CD4-positive, alpha-beta T cell (primary cell): ENCODE measurements around the gene DCTN1. TPM values are rescaled to one million over a fixed set of nuclear protein-coding genes. Genes with fewer than 3 reads are reported as not detected.

Experiments used
- ATAC-seq: fragments of 200-7000 bp; cut with Tn5 transposase; one replicate; pipeline ENCODE4 v1.10.0; 2022; ENCODE audit warnings: mild to moderate bottlenecking; ENCODE audit not compliant: poor library complexity
- CTCF ChIA-PET: fragments of 350-600 bp; sonication (Branson Sonifier 250); formaldehyde crosslinking; loops from one replicate; lab custom pipeline; 2021; ENCODE audit warnings: antibody characterized with exemption, inconsistent platforms; lab: Charles Lee
- POLR2A ChIA-PET: fragments of 350-600 bp; sonication (Branson Sonifier 250); formaldehyde crosslinking; loops from one replicate; lab custom pipeline; 2021; ENCODE audit warnings: antibody characterized with exemption, inconsistent platforms; lab: Charles Lee
- DNase-seq, 14 experiments: peaks; one replicate each; pipeline ENCODE4 v3.0.0-alpha.2; 2013 to 2020; ENCODE audit warnings: mixed read lengths in 2 of 14
- H3K27ac ChIP-seq, 2 donors: one replicate each; pipeline versions ENCODE4 v1.5.1 to v1.7.0; 2013; ENCODE audit warnings: low read length in 2 of 2, low read depth in 1 of 2, mild to moderate bottlenecking in 1 of 2
- H3K27me3 ChIP-seq, 2 experiments: 1 replicate in 1 of 2; 2 replicates in 1 of 2; pipeline versions ENCODE4 v1.6.1 to v1.7.0; 2013; ENCODE audit warnings: low read length in 2 of 2, control low read depth in 1 of 2, mild to moderate bottlenecking in 1 of 2, moderate library complexity in 1 of 2; ENCODE audit not compliant: insufficient read depth in 2 of 2, control insufficient read depth in 1 of 2
- H3K36me3 ChIP-seq: one replicate; pipeline ENCODE4 v1.6.1; 2013; ENCODE audit warnings: low read length, control low read depth; ENCODE audit not compliant: insufficient read depth
- H3K4me1 ChIP-seq: one replicate; pipeline ENCODE4 v1.6.1; 2013; ENCODE audit warnings: low read length, control low read depth; ENCODE audit not compliant: insufficient read depth
- H3K4me3 ChIP-seq: one replicate; pipeline ENCODE4 v1.5.1; 2013; ENCODE audit warnings: mild to moderate bottlenecking, low read length, moderate library complexity
- H3K9me3 ChIP-seq, 2 experiments: 1 replicate in 1 of 2; 2 replicates in 1 of 2; pipeline versions ENCODE4 v1.6.1 to v1.7.0; 2013; ENCODE audit warnings: low read length in 2 of 2, mild to moderate bottlenecking in 2 of 2, control low read depth in 1 of 2, moderate library complexity in 1 of 2; ENCODE audit not compliant: control insufficient read depth in 1 of 2, insufficient read depth in 1 of 2
- H3K27ac Mint-ChIP-seq: one replicate; pipeline ENCODE4 v1.8.0; 2020; ENCODE audit warnings: mixed read lengths
- H3K27me3 Mint-ChIP-seq: one replicate; pipeline ENCODE4 v1.8.0; 2021; ENCODE audit warnings: mixed read lengths
- H3K36me3 Mint-ChIP-seq: one replicate; pipeline ENCODE4 v1.8.0; 2021; ENCODE audit warnings: low read depth, mixed read lengths
- H3K4me1 Mint-ChIP-seq: one replicate; pipeline ENCODE4 v1.8.0; 2021; ENCODE audit warnings: low read depth, mixed read lengths
- H3K4me3 Mint-ChIP-seq: one replicate; pipeline ENCODE4 v1.8.0; 2020; ENCODE audit warnings: mild to moderate bottlenecking, mixed read lengths
- H3K9me3 Mint-ChIP-seq: one replicate; pipeline ENCODE4 v1.8.0; 2020; ENCODE audit warnings: mixed read lengths
- CTCF ChIP-seq: fragments of 200-600 bp; IDR thresholded peaks from one replicate; pipeline ENCODE4 v1.8.0; 2022; ENCODE audit warnings: antibody characterized with exemption, mild to moderate bottlenecking
- intact Hi-C, 2 experiments: fragments of 100-400 bp; cut with DNase I in 1 of 2; cut with micrococcal nuclease in 1 of 2; formaldehyde crosslinking; loops; one replicate each; pipeline versions ENCODE4 v1.15.1 to v1.9.0; 2023 to 2025; cut with DNase I, micrococcal nuclease
- polyA plus RNA-seq, 2 donors: library from polyadenylated mRNA; unstranded; fragments of 120-200 nt; gene quantifications; one replicate each; pipeline ENCODE4 v1.2.1, GENCODE V29; 2013
- total RNA-seq, 174 experiments: library from RNA in 2 of 174; stranded (reverse) in 2 of 174; gene quantifications; one replicate each; pipeline ENCODE4 v1.2.3 and lab custom pipeline; 2021 to 2026

The DCTN1 gene
- total RNA-seq = 10 to 100 TPM; 51.4 to 60.7 TPM
- 68.7 TPM for polyA plus RNA-seq (2013, experiment 1 of 2)
- 77.2 TPM for polyA plus RNA-seq (2013, experiment 2 of 2)
- total RNA-seq (lab: John Stamatoyannopoulos, UW) = 43.7 to 157 (median 110) reads per million in 172 experiments

- peak in 6 of 14 experiments; percentile 5 to 46 (median 25) for DNase-seq
- ChIA-PET CTCF (no interaction called here), POLR2A (interaction anchor here (1.3 kb wide), 1 partner anchor 12 kb away, joined by 3 read pairs; no protein-coding TSS in a partner anchor)
- Histone ChIP-seq H3K36me3 (peaks cover 32% of the 10 kb centered on the region), H3K27ac (no peak within 1 kb of the TSS), H3K27me3 (no peaks in the 10 kb centered on the region), H3K9me3 (no peaks in the 10 kb centered on the region), H3K4me1 (peaks cover 27% of the 10 kb centered on the region), H3K4me3 (peak within 1 kb of the TSS; percentile 9)
- no peak for TF ChIP-seq CTCF
- Mint-ChIP-seq H3K4me3 (peak within 1 kb of the TSS; percentile 70), H3K9me3 (no peaks in the 10 kb centered on the region), H3K4me1 (peaks cover 42% of the 10 kb centered on the region), H3K36me3 (peaks cover 39% of the 10 kb centered on the region), H3K27me3 (no peaks in the 10 kb centered on the region), H3K27ac (peak within 1 kb of the TSS; percentile 1)
- intact Hi-C loops = no loop called here
- peak; percentile 76 for ATAC-seq
Observed at GRCh38 chr2:74379851-74380789, at the start of gene DCTN1. DCTN1 (minus strand) TSS chr2:74380311; CDS start chr2:74380037, 274 bp downstream.

- H3K36me3 ChIP-seq = peaks cover 11% of the 10 kb centered on the region
- Mint-ChIP-seq H3K36me3 (peaks cover 11% of the 10 kb centered on the region), H3K27ac (no peak overlapping the region), H3K27me3 (no peaks in the 10 kb centered on the region), H3K4me3 (no peak overlapping the region), H3K4me1 (no peaks in the 10 kb centered on the region), H3K9me3 (no peaks in the 10 kb centered on the region)
- intact Hi-C loops = no loop called here
- H3K4me3 ChIP-seq = no peak overlapping the region
- no peak for TF ChIP-seq CTCF
- no peaks in the 10 kb centered on the region for H3K9me3 ChIP-seq
- CTCF ChIA-PET = no interaction called here
- ATAC-seq = no peak
- no peak for DNase-seq
- POLR2A ChIA-PET = interaction anchor here (0.8 to 1.3 kb wide), 2 partner anchors 30 to 53 kb away, joined by 3 read pairs; partner anchors contain the start of gene WBP1
- no peaks in the 10 kb centered on the region for H3K4me1 ChIP-seq
- no peaks in the 10 kb centered on the region for H3K27me3 ChIP-seq
- H3K27ac ChIP-seq = no peak overlapping the region
Observed at GRCh38 chr2:74428675-74429074, 48.6 kb upstream of the DCTN1 start.

GRCh38 chr2:74427551-74427950 lies 47.4 kb upstream of the DCTN1 start:
- H3K9me3 Mint-ChIP-seq = no peaks in the 10 kb centered on the region
- Histone ChIP-seq H3K27ac (no peak overlapping the region), H3K27me3 (no peaks in the 10 kb centered on the region), H3K9me3 (no peaks in the 10 kb centered on the region), H3K4me1 (no peaks in the 10 kb centered on the region), H3K4me3 (no peak overlapping the region), H3K36me3 (peaks cover 11% of the 10 kb centered on the region)
- H3K4me3 Mint-ChIP-seq = no peak overlapping the region
- ATAC-seq (no peak), DNase-seq (no peak)
- H3K27me3 Mint-ChIP-seq = no peaks in the 10 kb centered on the region
- peaks cover 11% of the 10 kb centered on the region for H3K36me3 Mint-ChIP-seq
- no peak overlapping the region for H3K27ac Mint-ChIP-seq
- CTCF ChIA-PET = no interaction called here
- intact Hi-C loops = no loop called here
- POLR2A ChIA-PET = no interaction called here
- no peak for TF ChIP-seq CTCF
- H3K4me1 Mint-ChIP-seq = peaks cover 6% of the 10 kb centered on the region
